Measurements from ENCODE around the gene TIMM9. TPM values are rescaled to one million over a fixed set of nuclear protein-coding genes. Genes with fewer than 3 reads are reported as not detected.

Gene TIMM9
- polyA plus RNA-seq, 2 donors, result 27.1 to 28.1 TPM

- Histone ChIP-seq H3K9me3 (ENCODE audit: control insufficient read depth in 2 of 2, insufficient read depth in 1 of 2, low read depth in 1 of 2, low read length in 1 of 2) (no peaks in the 10 kb centered on the region), H3K4me3 (ENCODE audit: low read depth in 1 of 2, low read length in 2 of 2) (no peak overlapping the region), H3K4me1 (ENCODE audit: control insufficient read depth in 2 of 2, insufficient read depth in 2 of 2, low read length in 1 of 2) (no peaks in the 10 kb centered on the region), H3K36me3 (ENCODE audit: control insufficient read depth in 2 of 2, insufficient read depth in 2 of 2, low read length in 1 of 2) (peaks cover 0 to 3% of the 10 kb centered on the region in 2 donors), H3K27me3 (ENCODE audit: control insufficient read depth in 1 of 2, insufficient read depth in 2 of 2, low read length in 2 of 2) (no peaks in the 10 kb centered on the region), H3K27ac (ENCODE audit: low read depth in 2 of 2, low read length in 1 of 2) (no peak overlapping the region)
- WGBS, 2 donors, result 90 to 91% methylated on average over 3 of the region's 3 CpGs
These were observed 18.6 kb downstream of the TIMM9 start for GRCh38 chr14:58408681-58409215.

DNA sequence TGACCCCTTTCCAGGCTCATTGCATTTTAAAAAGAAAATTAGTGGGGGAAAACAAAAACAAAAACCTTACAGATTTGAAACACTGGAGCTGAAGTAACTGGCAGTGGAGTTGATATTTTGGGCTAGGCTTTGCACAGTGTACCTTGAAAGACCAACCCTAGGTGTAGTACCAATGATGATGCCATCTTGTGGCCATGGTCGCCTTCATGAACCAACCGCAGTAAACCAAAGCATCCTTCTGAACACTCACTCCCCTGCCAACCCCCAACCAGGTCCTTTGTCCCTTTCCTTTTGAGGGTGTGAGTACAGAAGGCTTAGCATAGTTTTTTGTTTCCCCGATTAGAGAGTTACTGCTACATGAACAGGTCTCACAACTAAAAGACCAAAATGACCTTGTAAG, 25.7 kb downstream of the TIMM9 start:
- H3K27me3 ChIP-seq (ENCODE audit: control insufficient read depth in 1 of 2, insufficient read depth in 2 of 2, low read length in 2 of 2), result no peaks in the 10 kb centered on the region
- H3K36me3 ChIP-seq (ENCODE audit: control insufficient read depth in 2 of 2, insufficient read depth in 2 of 2, low read length in 1 of 2), result no peaks in the 10 kb centered on the region
- H3K4me1 ChIP-seq (ENCODE audit: control insufficient read depth in 2 of 2, insufficient read depth in 2 of 2, low read length in 1 of 2), result no peaks in the 10 kb centered on the region
- no peak overlapping the region for H3K27ac ChIP-seq (ENCODE audit: low read depth in 2 of 2, low read length in 1 of 2)
- no peaks in the 10 kb centered on the region for H3K9me3 ChIP-seq (ENCODE audit: control insufficient read depth in 2 of 2, insufficient read depth in 1 of 2, low read depth in 1 of 2, low read length in 1 of 2)
- WGBS, 2 donors, result 83 to 87% methylated on average over 3 of the region's 3 CpGs
- H3K4me3 ChIP-seq (ENCODE audit: low read depth in 1 of 2, low read length in 2 of 2), result no peak overlapping the region

- Histone ChIP-seq H3K27ac (ENCODE audit: low read depth in 2 of 2, low read length in 1 of 2) (no peak overlapping the region), H3K9me3 (ENCODE audit: control insufficient read depth in 2 of 2, insufficient read depth in 1 of 2, low read depth in 1 of 2, low read length in 1 of 2) (no peaks in the 10 kb centered on the region), H3K4me1 (ENCODE audit: control insufficient read depth in 2 of 2, insufficient read depth in 2 of 2, low read length in 1 of 2) (peaks cover 0 to 4% of the 10 kb centered on the region in 2 donors), H3K36me3 (ENCODE audit: control insufficient read depth in 2 of 2, insufficient read depth in 2 of 2, low read length in 1 of 2) (no peaks in the 10 kb centered on the region), H3K27me3 (ENCODE audit: control insufficient read depth in 1 of 2, insufficient read depth in 2 of 2, low read length in 2 of 2) (no peaks in the 10 kb centered on the region), H3K4me3 (ENCODE audit: low read depth in 1 of 2, low read length in 2 of 2) (no peak overlapping the region)
- WGBS, 2 donors, result 90 to 92% methylated on average over 3 of the region's 3 CpGs
These were observed 28.4 kb downstream of the TIMM9 start for GRCh38 chr14:58398895-58399294.

DNA sequence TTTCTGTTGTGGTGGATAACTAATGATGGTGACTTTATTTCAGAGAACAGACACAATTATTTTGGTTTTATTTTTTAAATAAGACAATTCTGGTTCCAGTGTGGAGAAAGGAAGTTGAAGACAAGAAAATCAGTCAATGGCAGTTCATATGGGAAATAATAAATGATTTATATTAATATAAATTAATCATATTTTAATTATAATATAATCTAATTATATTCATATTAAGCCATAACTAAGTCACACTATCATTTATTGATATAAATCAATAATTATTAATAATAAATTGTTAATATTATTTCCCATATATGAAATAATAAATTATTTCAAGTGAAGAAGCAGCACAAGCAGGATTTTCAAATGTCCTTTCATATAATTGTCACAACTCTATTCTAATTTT, 28.8 kb downstream of the TIMM9 start:
- Histone ChIP-seq H3K9me3 (ENCODE audit: control insufficient read depth in 2 of 2, insufficient read depth in 1 of 2, low read depth in 1 of 2, low read length in 1 of 2) (no peaks in the 10 kb centered on the region), H3K4me3 (ENCODE audit: low read depth in 1 of 2, low read length in 2 of 2) (no peak overlapping the region), H3K27ac (ENCODE audit: low read depth in 2 of 2, low read length in 1 of 2) (no peak overlapping the region), H3K36me3 (ENCODE audit: control insufficient read depth in 2 of 2, insufficient read depth in 2 of 2, low read length in 1 of 2) (no peaks in the 10 kb centered on the region), H3K27me3 (ENCODE audit: control insufficient read depth in 1 of 2, insufficient read depth in 2 of 2, low read length in 2 of 2) (no peaks in the 10 kb centered on the region), H3K4me1 (ENCODE audit: control insufficient read depth in 2 of 2, insufficient read depth in 2 of 2, low read length in 1 of 2) (peaks cover 0 to 4% of the 10 kb centered on the region in 2 donors)

- Histone ChIP-seq H3K27ac (ENCODE audit: low read depth in 2 of 2, low read length in 1 of 2) (no peak overlapping the region), H3K4me1 (ENCODE audit: control insufficient read depth in 2 of 2, insufficient read depth in 2 of 2, low read length in 1 of 2) (peaks cover 0 to 4% of the 10 kb centered on the region in 2 donors), H3K36me3 (ENCODE audit: control insufficient read depth in 2 of 2, insufficient read depth in 2 of 2, low read length in 1 of 2) (no peaks in the 10 kb centered on the region), H3K9me3 (ENCODE audit: control insufficient read depth in 2 of 2, insufficient read depth in 1 of 2, low read depth in 1 of 2, low read length in 1 of 2) (no peaks in the 10 kb centered on the region), H3K4me3 (ENCODE audit: low read depth in 1 of 2, low read length in 2 of 2) (no peak overlapping the region), H3K27me3 (ENCODE audit: control insufficient read depth in 1 of 2, insufficient read depth in 2 of 2, low read length in 2 of 2) (no peaks in the 10 kb centered on the region)
- WGBS, 2 donors, result 97 to 98% methylated on average over 6 of the region's 6 CpGs
These were observed 30.2 kb downstream of the TIMM9 start for GRCh38 chr14:58397156-58397555.

DNA sequence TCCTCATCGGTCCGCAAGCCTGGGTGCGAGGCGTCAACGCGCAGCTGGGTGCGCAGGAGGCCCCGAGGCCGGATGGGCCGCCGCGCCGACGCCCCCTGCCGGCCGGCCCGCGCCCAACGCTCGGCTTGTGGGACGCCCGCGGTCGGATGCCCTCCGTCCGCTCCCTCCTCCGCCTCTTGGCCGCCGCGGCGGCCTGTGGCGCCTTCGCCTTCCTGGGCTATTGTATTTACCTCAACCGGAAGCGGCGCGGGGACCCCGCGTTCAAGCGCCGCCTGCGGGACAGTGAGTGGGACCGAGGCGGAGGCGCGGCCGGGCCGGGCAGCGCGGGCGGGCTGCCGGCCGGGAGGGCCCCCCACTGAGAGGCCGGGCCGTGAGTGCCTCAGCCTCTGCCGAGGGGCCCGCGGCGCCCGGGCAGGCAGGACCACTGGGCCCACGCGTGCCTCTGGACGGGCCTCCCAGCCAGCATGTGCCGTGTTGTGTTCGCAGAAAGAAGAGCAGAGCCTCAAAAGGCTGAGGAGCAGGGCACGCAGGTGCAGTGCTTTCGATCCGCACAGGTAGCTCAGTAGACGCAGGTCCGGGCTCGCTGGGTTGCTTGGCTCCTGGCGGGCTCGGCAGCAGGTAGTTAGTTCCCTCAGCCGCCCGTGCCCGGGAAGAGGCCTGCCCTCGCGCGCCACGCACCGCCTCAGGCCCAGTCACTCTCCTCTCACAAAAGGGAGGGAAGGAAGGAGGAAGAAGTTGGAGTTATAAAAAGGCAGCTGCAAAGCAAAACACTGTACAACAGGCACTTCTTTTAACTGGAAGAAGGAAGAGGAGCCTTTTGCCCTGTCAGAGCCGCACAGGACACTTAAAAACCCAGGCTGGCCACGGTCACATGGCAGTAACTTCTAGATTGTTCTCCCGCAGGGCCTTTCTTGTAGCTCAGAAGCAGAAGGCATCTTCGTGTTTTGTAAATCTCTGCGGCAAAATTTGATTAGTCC, 31.2 kb downstream of the TIMM9 start, which contains the start of gene TOMM20L:
TSS of gene TOMM20L (plus strand) at position 119 of the 977 bp plus-strand sequence. CDS start at position 147, 28 bp downstream.
- WGBS, 2 donors, result 7% methylated on average over 75 to 86 of the region's 86 CpGs
- peak within 1 kb of the TSS; percentile 66 to 75 for H3K4me3 ChIP-seq (ENCODE audit: low read depth in 1 of 2, low read length in 2 of 2)

DNA sequence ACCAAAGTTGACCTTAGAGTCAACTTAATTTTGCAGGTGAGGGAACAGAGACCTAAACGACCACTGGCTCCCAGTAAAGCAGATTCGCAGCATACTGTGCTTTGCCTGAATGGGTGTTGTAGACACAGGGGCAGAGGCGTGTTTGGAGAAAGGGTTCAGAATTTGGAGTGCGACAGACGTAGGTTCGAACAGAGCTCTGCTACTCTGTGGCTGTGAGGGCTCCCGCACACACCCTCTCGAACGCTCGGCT, 31.8 kb downstream of the TIMM9 start:
- 10 to 11% methylated on average over 10 of the region's 10 CpGs for WGBS, 2 donors
- Histone ChIP-seq H3K36me3 (ENCODE audit: control insufficient read depth in 2 of 2, insufficient read depth in 2 of 2, low read length in 1 of 2) (no peaks in the 10 kb centered on the region), H3K9me3 (ENCODE audit: control insufficient read depth in 2 of 2, insufficient read depth in 1 of 2, low read depth in 1 of 2, low read length in 1 of 2) (no peaks in the 10 kb centered on the region), H3K4me1 (ENCODE audit: control insufficient read depth in 2 of 2, insufficient read depth in 2 of 2, low read length in 1 of 2) (peaks cover 0 to 4% of the 10 kb centered on the region in 2 donors), H3K27me3 (ENCODE audit: control insufficient read depth in 1 of 2, insufficient read depth in 2 of 2, low read length in 2 of 2) (no peaks in the 10 kb centered on the region), H3K4me3 (ENCODE audit: low read depth in 1 of 2, low read length in 2 of 2) (peak overlapping the region; percentile 66 to 75), H3K27ac (ENCODE audit: low read depth in 2 of 2, low read length in 1 of 2) (peak overlapping the region; percentile 69 to 90)

More for the DNA sequence above, 31.2 kb downstream of the TIMM9 start, which contains the start of gene TOMM20L:
- H3K27me3 ChIP-seq (ENCODE audit: control insufficient read depth in 1 of 2, insufficient read depth in 2 of 2, low read length in 2 of 2), result no peaks in the 10 kb centered on the region
- peaks cover 0 to 4% of the 10 kb centered on the region in 2 donors for H3K4me1 ChIP-seq (ENCODE audit: control insufficient read depth in 2 of 2, insufficient read depth in 2 of 2, low read length in 1 of 2)
- no peaks in the 10 kb centered on the region for H3K36me3 ChIP-seq (ENCODE audit: control insufficient read depth in 2 of 2, insufficient read depth in 2 of 2, low read length in 1 of 2)
- H3K27ac ChIP-seq (ENCODE audit: low read depth in 2 of 2, low read length in 1 of 2), result peak within 1 kb of the TSS; percentile 80 to 90
- H3K9me3 ChIP-seq (ENCODE audit: control insufficient read depth in 2 of 2, insufficient read depth in 1 of 2, low read depth in 1 of 2, low read length in 1 of 2), result no peaks in the 10 kb centered on the region

- WGBS, 2 donors, result 73 to 90% methylated on average over 2 of the region's 2 CpGs
- Histone ChIP-seq H3K27ac (ENCODE audit: low read depth in 2 of 2, low read length in 1 of 2) (no peak overlapping the region), H3K9me3 (ENCODE audit: control insufficient read depth in 2 of 2, insufficient read depth in 1 of 2, low read depth in 1 of 2, low read length in 1 of 2) (no peaks in the 10 kb centered on the region), H3K4me1 (ENCODE audit: control insufficient read depth in 2 of 2, insufficient read depth in 2 of 2, low read length in 1 of 2) (peaks cover 0 to 4% of the 10 kb centered on the region in 2 donors), H3K4me3 (ENCODE audit: low read depth in 1 of 2, low read length in 2 of 2) (no peak overlapping the region), H3K27me3 (ENCODE audit: control insufficient read depth in 1 of 2, insufficient read depth in 2 of 2, low read length in 2 of 2) (no peaks in the 10 kb centered on the region), H3K36me3 (ENCODE audit: control insufficient read depth in 2 of 2, insufficient read depth in 2 of 2, low read length in 1 of 2) (no peaks in the 10 kb centered on the region)
These were observed 36.5 kb downstream of the TIMM9 start for GRCh38 chr14:58390830-58391229.

DNA sequence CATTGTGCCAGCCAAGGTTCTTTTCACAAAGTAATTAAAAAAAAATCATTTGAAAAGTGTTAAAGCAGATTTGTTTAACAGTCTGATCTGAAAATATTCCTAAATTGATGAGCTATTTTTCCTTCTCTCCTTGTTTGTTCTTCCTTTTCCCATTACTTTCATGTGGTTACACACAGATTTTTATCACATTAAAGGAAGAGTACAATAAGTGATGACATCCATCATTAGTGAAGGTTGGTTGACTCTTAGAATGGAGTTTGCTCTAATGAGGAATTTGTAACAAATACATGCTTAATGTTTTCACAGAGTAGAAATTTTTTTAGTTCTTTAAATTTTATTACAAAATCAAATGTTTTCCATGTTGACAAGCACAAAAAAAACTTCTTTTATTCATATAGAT, 50.5 kb downstream of the TIMM9 start:
- H3K4me1 ChIP-seq (ENCODE audit: control insufficient read depth in 2 of 2, insufficient read depth in 2 of 2, low read length in 1 of 2), result no peaks in the 10 kb centered on the region
- no peak overlapping the region for H3K27ac ChIP-seq (ENCODE audit: low read depth in 2 of 2, low read length in 1 of 2)
- no peaks in the 10 kb centered on the region for H3K9me3 ChIP-seq (ENCODE audit: control insufficient read depth in 2 of 2, insufficient read depth in 1 of 2, low read depth in 1 of 2, low read length in 1 of 2)
- H3K36me3 ChIP-seq (ENCODE audit: control insufficient read depth in 2 of 2, insufficient read depth in 2 of 2, low read length in 1 of 2), result peaks cover 0 to 4% of the 10 kb centered on the region in 2 donors
- H3K27me3 ChIP-seq (ENCODE audit: control insufficient read depth in 1 of 2, insufficient read depth in 2 of 2, low read length in 2 of 2), result no peaks in the 10 kb centered on the region
- no peak overlapping the region for H3K4me3 ChIP-seq (ENCODE audit: low read depth in 1 of 2, low read length in 2 of 2)

DNA sequence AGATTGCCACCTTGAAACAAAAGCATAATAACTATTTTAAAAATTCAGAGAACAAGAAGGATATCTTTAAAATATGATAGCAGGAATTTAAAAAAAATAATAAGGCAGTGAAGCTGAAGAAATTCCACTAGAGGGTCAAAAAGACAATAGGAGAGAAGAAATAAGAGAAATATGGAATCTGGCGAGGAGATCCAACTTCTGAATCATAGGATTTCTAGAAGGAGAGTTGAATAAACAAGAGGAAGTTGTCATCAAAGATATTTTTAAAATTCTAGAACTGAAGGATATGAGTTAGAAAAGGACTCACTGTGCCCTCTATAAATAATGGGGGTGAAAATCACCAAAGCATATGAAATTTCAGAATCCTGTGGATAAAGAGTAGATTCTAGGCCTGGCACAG, 58.4 kb downstream of the TIMM9 start:
- H3K9me3 ChIP-seq (ENCODE audit: control insufficient read depth in 2 of 2, insufficient read depth in 1 of 2, low read depth in 1 of 2, low read length in 1 of 2), result no peaks in the 10 kb centered on the region
- 90 to 92% methylated on average over 1 of the region's 1 CpG for WGBS, 2 donors
- no peaks in the 10 kb centered on the region for H3K4me1 ChIP-seq (ENCODE audit: control insufficient read depth in 2 of 2, insufficient read depth in 2 of 2, low read length in 1 of 2)
- H3K4me3 ChIP-seq (ENCODE audit: low read depth in 1 of 2, low read length in 2 of 2), result no peak overlapping the region
- no peaks in the 10 kb centered on the region for H3K27me3 ChIP-seq (ENCODE audit: control insufficient read depth in 1 of 2, insufficient read depth in 2 of 2, low read length in 2 of 2)
- H3K27ac ChIP-seq (ENCODE audit: low read depth in 2 of 2, low read length in 1 of 2), result no peak overlapping the region
- peaks cover 2 to 9% of the 10 kb centered on the region in 2 donors for H3K36me3 ChIP-seq (ENCODE audit: control insufficient read depth in 2 of 2, insufficient read depth in 2 of 2, low read length in 1 of 2)
